ENCODE data around the gene PTBP1. TPM values are rescaled to one million over a fixed set of nuclear protein-coding genes. Genes with fewer than 3 reads are reported as not detected.

PTBP1 gene
- total RNA-seq, 2 experiments from 2014 or later: 315 to 479 TPM

DNA sequence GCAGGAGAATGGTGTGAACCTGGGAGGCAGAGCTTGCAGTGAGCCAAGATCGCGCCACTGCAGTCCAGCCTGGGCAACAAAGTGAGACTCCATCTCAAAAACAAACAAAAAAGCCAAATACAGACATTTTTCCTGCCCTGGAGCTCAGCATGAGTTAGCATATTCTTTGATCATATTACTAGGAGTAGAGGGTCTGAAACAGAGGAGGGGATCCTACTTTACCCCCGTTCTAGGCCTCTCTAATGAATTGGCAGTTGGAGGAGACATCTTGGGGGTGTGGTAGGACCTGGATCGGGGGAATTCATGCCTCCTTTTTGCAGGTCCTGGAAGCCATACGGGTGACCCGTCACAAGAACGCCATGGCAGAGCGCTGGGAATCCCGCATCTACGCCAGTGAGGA lies 34.1 kb upstream of the PTBP1 start:
- H3K79me2 ChIP-seq (ENCODE audit: insufficient read depth, low read depth, low read length): no peaks in the 10 kb centered on the region
- no peak overlapping the region for H3K27ac ChIP-seq (ENCODE audit: low read depth, low read length, poor library complexity, severe bottlenecking)
- CTCF ChIA-PET (ENCODE audit: unreplicated experiment): no interaction called here
- TF ChIP-seq EZH2phosphoT487 (IDR thresholded peaks at IDR 0.05; ENCODE audit: borderline replicate concordance, low read depth, low read length): no peak
- TF ChIP-seq, protein P1, sequence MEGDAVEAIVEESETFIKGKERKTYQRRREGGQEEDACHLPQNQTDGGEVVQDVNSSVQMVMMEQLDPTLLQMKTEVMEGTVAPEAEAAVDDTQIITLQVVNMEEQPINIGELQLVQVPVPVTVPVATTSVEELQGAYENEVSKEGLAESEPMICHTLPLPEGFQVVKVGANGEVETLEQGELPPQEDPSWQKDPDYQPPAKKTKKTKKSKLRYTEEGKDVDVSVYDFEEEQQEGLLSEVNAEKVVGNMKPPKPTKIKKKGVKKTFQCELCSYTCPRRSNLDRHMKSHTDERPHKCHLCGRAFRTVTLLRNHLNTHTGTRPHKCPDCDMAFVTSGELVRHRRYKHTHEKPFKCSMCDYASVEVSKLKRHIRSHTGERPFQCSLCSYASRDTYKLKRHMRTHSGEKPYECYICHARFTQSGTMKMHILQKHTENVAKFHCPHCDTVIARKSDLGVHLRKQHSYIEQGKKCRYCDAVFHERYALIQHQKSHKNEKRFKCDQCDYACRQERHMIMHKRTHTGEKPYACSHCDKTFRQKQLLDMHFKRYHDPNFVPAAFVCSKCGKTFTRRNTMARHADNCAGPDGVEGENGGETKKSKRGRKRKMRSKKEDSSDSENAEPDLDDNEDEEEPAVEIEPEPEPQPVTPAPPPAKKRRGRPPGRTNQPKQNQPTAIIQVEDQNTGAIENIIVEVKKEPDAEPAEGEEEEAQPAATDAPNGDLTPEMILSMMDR (conservative IDR thresholded peaks at IDR 0.05; ENCODE audit: low read length): no peak
- H3K9me3 ChIP-seq (ENCODE audit: low read length): peaks cover 6% of the 10 kb centered on the region; the same call in 1 of the 2 replicates
- intact Hi-C loops (cut with micrococcal nuclease; ENCODE audit: unreplicated experiment): no loop called here
- no peak overlapping the region for H3K4me3 ChIP-seq (ENCODE audit: low read depth, low read length, poor library complexity, severe bottlenecking)
- POLR2A ChIA-PET: interaction anchor here (0.6 kb wide), 1 partner anchor 118 kb away, joined by 3 read pairs; no protein-coding TSS in a partner anchor
- H3K4me2 ChIP-seq (ENCODE audit: low read length): no peak overlapping the region
- no peak overlapping the region for H2AFZ ChIP-seq (ENCODE audit: low read length)
- no peaks in the 10 kb centered on the region for H4K20me1 ChIP-seq (ENCODE audit: insufficient read depth, low read length)
- H3K9me2 ChIP-seq (ENCODE audit: insufficient read depth, low read length): no peaks in the 10 kb centered on the region
- no peaks in the 10 kb centered on the region for H3K4me1 ChIP-seq (ENCODE audit: insufficient read depth, low read length, poor library complexity, severe bottlenecking)
- no peaks in the 10 kb centered on the region for H3K36me3 ChIP-seq (ENCODE audit: insufficient read depth, low read length)
- BruUV-seq (replicated peaks): no TSS peak
- no peak for DNase-seq (ENCODE audit: low spot score)

DNA sequence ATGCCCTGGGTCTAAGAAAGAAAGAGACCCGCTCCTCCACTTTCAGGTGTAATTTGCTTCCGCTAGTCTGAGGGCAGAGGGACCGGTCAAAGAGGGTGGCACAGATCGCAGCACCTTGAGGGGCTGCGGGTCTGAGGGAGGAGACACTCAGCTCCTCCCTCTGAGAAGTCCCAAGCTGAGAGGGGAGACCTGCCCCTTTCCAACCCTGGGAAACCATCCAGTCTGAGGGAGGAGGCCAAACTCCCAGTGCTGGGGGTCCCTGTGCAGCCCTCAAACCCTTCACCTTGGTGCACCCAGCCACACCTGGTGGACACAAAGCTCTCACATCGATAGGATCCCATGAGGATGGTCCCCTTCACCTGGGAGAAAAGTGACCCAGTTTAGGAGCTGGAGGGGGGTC lies 33.4 kb upstream of the PTBP1 start:
- Histone ChIP-seq H4K20me1 (ENCODE audit: insufficient read depth, low read length) (no peaks in the 10 kb centered on the region), H3K9me3 (ENCODE audit: low read length) (no peaks in the 10 kb centered on the region), H2AFZ (ENCODE audit: low read length) (no peak overlapping the region), H3K4me3 (ENCODE audit: low read depth, low read length, poor library complexity, severe bottlenecking) (no peak overlapping the region), H3K9me2 (ENCODE audit: insufficient read depth, low read length) (no peaks in the 10 kb centered on the region), H3K36me3 (ENCODE audit: insufficient read depth, low read length) (no peaks in the 10 kb centered on the region), H3K4me1 (ENCODE audit: insufficient read depth, low read length, poor library complexity, severe bottlenecking) (no peaks in the 10 kb centered on the region), H3K79me2 (ENCODE audit: insufficient read depth, low read depth, low read length) (no peaks in the 10 kb centered on the region), H3K27ac (ENCODE audit: low read depth, low read length, poor library complexity, severe bottlenecking) (no peak overlapping the region), H3K4me2 (ENCODE audit: low read length) (no peak overlapping the region)
- intact Hi-C loops (cut with micrococcal nuclease; ENCODE audit: unreplicated experiment): no loop called here
- ChIA-PET POLR2A (no interaction called here), CTCF (ENCODE audit: unreplicated experiment) (no interaction called here)
- no TSS peak for BruUV-seq (replicated peaks)
- no peak for DNase-seq (ENCODE audit: low spot score)
- TF ChIP-seq, protein P1 (conservative IDR thresholded peaks at IDR 0.05; ENCODE audit: low read length): no peak
- TF ChIP-seq EZH2phosphoT487 (IDR thresholded peaks at IDR 0.05; ENCODE audit: borderline replicate concordance, low read depth, low read length): no peak

DNA sequence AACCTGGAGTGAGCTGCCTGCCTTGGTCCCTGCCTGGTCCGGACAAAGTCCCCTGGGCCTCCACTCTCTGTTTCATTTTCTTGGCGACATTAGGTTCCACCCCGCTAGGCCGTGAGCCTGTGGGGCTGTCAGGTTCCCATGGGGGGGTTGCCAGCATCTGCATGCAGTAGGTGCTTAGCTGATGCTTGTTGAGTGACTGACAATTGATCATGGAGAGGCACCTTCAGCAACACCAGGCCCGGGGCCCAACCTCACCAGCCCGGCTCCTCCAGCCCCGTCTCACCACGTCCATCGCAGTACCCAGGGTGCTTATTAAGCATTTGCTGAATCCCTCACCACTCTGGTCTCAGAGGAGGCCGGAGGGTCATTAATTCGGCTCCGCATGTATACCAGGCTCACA lies 33.0 kb upstream of the PTBP1 start:
- POLR2A ChIA-PET: no interaction called here
- no TSS peak for BruUV-seq (replicated peaks)
- Histone ChIP-seq H3K4me3 (ENCODE audit: low read depth, low read length, poor library complexity, severe bottlenecking) (no peak overlapping the region), H3K9me2 (ENCODE audit: insufficient read depth, low read length) (no peaks in the 10 kb centered on the region), H4K20me1 (ENCODE audit: insufficient read depth, low read length) (no peaks in the 10 kb centered on the region), H3K36me3 (ENCODE audit: insufficient read depth, low read length) (no peaks in the 10 kb centered on the region), H3K4me1 (ENCODE audit: insufficient read depth, low read length, poor library complexity, severe bottlenecking) (no peaks in the 10 kb centered on the region), H2AFZ (ENCODE audit: low read length) (no peak overlapping the region), H3K79me2 (ENCODE audit: insufficient read depth, low read depth, low read length) (no peaks in the 10 kb centered on the region), H3K9me3 (ENCODE audit: low read length) (no peaks in the 10 kb centered on the region), H3K4me2 (ENCODE audit: low read length) (no peak overlapping the region), H3K27ac (ENCODE audit: low read depth, low read length, poor library complexity, severe bottlenecking) (no peak overlapping the region)
- no peak for TF ChIP-seq EZH2phosphoT487 (IDR thresholded peaks at IDR 0.05; ENCODE audit: borderline replicate concordance, low read depth, low read length)
- TF ChIP-seq, protein P1 (conservative IDR thresholded peaks at IDR 0.05; ENCODE audit: low read length): no peak
- no peak for DNase-seq (ENCODE audit: low spot score)
- intact Hi-C loops (cut with micrococcal nuclease; ENCODE audit: unreplicated experiment): no loop called here
- CTCF ChIA-PET (ENCODE audit: unreplicated experiment): no interaction called here

Data from OCI-LY7 (cell line).